Fibroblast of peridontal ligament (primary cell): Measurements from ENCODE around the gene HS2ST1.
"Not testable (repeated sequence)": the region's sequence is repeated elsewhere in the genome, so short reads cannot be mapped to it uniquely, and the experiment has no call there.

ENCODE experiments used
- DNase-seq: peaks from one replicate; pipeline ENCODE4 v3.0.0-alpha.2; 2010; ENCODE audit errors: extremely low read depth

The HS2ST1 gene

DNA sequence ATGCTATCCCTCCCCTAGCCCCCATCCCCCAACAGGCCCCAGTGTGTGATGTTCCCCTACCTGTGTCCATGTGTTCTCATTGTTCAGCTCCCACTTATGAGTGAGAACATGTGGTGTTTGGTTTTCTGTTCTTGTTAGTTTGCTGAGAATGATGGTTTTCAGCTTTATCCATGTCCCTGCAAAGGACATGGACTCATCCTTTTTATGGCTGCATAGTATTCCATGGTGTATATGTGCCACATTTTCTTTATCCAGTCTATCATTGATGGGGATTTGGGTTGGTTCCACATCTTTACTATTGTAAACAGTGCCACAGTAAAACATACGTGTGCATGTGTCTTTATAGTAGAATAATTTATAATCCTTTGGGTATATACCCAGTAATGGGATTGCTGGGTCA, 152.3 kb downstream of the HS2ST1 start:
- not testable (repeated sequence) for DNase-seq

- DNase-seq, result no peak
Measured at GRCh38 chr1:87072411-87072810, 158.0 kb downstream of the HS2ST1 start.

GRCh38 chr1:87072904-87073303, 158.5 kb downstream of the HS2ST1 start:
- DNase-seq, result no peak

- DNase-seq, result peak; percentile 54
Measured at GRCh38 chr1:87074001-87074795, 159.8 kb downstream of the HS2ST1 start.

DNA sequence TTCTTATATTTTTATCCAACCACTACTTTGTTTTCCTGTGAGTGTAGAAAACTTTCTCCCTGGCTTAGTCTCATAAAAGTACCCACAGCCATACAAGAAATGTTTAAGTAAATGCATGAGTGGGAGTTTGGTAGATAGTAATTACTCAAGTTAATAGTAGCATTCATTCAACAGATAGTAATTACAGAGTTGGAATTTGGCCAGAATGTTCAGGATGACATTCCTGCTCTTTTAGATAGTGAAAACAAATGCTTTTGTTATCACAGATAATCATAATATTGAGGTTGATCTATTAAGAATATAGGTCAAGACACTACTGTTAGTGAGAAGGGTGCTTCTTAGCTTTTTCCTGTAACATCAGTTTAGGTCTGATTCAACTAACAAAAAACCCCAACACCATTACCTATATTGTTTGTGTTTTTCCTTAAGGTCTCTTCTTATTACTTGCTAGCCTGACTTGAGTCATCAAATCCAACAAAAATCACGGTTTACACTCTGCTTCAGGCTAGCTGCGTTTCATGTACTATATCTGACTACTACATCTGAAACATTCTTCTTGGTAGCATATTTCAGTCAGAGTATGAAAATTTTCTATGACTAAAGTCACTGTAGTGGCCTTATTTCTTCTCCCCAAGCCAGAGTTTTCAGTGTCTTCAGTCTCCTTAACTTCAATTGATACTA, 163.7 kb downstream of the HS2ST1 start:
- DNase-seq, result no peak

DNA sequence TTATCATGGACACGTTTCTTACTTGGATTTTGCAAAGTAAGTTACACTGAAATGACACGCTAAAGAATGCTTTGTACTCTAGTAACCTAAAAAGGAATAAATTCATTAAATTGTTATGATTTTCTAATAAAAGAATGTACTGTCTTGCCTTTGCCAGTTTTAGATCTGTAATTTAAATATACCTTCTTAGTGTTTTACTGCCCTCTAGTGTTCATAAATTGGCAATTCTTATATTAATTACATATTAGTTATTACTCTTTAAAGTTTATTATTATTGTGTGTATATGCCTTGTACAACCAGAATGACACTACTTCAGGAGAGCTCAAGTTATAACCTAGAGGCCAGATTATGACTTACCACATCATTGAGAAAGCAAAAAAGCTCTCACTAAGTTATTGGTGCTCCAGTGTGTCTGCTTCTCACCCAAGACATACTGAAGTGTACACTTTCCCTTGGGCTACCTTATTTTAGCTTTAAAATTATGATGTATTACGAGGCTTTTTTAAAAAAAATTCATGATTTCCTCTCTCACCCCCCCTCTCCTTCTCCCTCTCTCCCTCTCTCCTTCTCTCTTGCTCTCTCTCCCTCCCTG, 169.9 kb downstream of the HS2ST1 start:
- DNase-seq, result peak; percentile 76

DNA sequence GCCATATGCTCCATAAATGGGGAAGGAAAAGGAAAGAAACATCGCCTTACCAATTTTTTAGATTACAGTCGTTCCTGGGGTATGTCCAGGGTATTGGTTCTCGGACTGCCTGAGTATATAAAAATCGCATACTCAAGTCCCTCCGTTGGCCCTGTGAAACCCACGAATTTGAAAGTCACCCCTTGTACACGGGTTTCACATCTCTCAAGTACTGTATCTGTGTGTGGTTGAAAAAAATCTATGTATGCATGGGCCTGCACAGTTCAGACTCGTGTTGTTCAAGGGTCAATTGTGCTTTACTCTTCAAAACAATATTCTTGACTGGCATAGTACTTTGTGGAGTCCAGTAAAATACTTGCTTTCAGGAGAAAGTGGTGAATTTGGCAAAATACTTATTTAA, 171.7 kb downstream of the HS2ST1 start:
- DNase-seq, result no peak

DNA sequence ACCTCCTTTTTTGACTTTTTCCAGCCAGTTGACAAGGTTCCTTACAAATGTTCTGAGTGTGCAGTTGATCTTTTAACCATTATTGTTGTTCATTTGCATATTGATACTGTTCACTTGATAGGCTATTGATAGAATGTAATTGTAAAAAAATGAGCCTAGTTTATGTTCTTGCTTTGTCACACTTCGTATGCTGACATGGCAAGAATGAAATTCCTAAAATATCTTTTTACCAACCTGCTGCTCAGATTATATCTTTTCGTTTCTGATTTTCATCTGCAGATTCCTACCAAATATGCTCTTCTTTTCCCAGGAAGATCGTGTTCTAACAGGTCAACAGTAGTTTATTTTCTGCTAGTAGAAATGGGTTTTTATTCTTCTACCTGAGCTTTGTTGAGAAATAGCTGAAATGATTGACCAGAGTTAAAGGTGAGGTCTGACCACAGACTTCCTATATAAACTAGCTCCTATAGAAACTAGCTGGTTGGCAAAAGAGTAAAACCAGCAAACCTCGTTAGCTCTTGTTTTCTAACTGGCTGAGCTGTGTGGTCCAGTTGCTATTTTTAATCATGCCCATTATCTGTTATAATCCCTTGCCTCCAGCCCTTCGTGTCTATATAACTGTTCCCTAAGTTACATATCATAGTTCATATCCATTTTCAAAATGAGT, 174.8 kb downstream of the HS2ST1 start:
- no peak for DNase-seq

DNA sequence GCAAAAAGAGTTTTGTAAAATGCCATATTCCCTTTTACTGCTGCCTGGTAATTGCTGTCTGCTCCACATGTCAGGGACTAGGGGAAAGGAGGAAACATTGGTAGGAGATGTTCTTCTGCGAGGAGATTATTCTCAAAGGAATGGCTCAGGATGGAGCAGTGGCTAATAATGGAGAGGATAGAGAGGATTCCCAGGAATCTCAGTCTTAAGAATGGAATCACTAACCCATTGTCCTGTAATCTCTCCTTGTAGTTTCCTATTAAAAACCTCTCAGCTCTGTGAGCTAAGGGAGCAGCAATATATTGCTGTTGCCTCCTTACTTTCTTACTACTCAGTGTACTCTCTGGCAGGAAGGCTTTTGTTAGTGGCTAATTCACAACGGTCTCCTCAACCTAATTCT, 175.4 kb downstream of the HS2ST1 start:
- no peak for DNase-seq

- DNase-seq, result no peak
Measured at GRCh38 chr1:87091425-87091824, 177.0 kb downstream of the HS2ST1 start.

- DNase-seq, result no peak
Measured at GRCh38 chr1:87092846-87093245, 178.4 kb downstream of the HS2ST1 start.

- DNase-seq, result no peak
Measured at GRCh38 chr1:87093286-87093685, 178.9 kb downstream of the HS2ST1 start.

DNA sequence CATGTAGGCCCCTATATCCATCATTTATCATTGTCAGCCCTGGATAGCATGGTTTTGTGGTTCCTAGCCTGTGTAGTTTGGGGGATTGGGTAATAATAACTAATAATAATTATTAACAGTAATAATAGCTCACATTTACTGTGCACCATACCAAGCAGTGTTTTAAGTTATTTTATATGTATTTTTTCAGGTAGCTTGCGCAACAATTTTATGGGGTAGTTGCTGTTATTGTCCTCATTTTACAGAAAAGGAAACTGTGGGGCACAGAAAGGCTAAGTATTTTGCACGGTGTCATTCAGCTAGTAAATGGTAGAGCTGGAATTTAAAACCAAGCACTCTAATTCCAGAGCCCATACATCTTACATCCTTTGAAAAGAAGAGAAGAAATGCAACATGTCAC, 179.8 kb downstream of the HS2ST1 start:
- DNase-seq, result no peak

GRCh38 chr1:87100271-87100670, 185.8 kb downstream of the HS2ST1 start:
- DNase-seq, result no peak

GRCh38 chr1:87103074-87103473, 188.6 kb downstream of the HS2ST1 start:
- DNase-seq, result no peak

GRCh38 chr1:87104140-87104539, 189.7 kb downstream of the HS2ST1 start:
- no peak for DNase-seq

DNA sequence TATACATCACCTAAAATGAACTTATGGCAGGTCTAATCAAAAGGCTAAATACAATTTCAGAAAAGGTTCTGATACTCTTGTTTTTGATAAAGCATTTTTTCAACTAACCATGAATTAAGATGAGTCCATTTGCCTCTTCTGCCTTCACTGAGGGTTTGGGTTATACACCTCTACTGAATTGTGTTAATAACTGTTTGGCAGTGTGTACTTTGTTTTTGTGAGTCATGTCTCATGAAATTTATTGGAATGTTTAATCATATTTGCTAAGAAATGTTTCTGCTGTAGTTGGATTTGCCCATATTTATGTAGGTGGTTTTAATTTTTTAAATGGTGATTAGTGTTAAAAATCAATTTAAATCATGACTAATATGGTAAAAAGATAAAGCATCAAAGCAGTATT, 190.5 kb downstream of the HS2ST1 start:
- no peak for DNase-seq

GRCh38 chr1:87106144-87106543, 191.7 kb downstream of the HS2ST1 start:
- no peak for DNase-seq

GRCh38 chr1:87106867-87107266, 192.4 kb downstream of the HS2ST1 start:
- no peak for DNase-seq

DNA sequence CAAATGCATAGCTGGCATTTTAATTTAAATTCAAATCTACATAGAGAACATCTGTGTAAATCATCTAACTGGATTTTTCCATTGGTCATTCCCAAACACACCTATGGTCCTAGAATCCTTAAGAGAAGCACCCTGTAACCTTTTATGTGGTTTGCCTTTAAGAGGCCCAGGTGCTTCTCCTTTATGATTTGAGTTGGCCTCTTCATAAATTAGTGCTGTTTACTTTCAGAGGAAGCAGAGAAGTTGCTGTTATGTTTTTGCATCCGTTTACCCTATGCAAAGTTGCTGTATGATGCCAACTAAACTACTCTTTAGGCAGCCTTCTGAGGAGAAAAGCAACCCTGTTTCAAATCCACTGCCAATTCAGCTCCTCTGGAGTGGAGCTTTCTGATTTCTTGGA, 193.8 kb downstream of the HS2ST1 start:
- no peak for DNase-seq

DNA sequence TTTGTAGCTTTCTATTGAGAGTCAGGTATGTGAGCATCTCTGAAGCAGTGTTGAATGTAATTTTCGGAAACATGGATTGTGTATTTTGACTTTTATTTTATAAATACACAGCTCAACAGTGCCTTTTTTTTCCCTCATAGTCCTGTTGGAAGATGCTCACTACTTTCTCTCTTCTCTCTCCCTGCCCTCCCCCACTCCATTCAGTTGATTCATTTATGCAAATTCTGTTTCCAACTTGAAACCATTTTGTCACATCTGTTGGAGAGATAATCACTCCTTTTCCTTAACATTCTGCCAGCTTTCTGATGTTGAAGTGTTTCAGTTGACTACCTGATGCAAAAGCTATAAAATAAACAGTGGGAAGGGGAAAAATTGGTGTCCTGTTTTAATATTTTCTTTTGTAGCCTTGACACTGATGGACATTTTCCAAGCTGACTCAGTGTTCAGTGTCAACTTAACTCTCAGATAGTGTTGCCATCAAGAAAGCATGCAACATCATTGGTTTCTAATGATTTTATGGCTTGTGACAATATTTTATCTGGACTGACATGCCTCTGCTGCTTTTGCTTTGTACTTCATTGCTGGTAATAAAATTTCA, 194.5 kb downstream of the HS2ST1 start:
- DNase-seq, result no peak
